Stimulated activated CD4-positive, alpha-beta T cell treated with anti-CD3 and anti-CD28 coated beads, Interleukin-12 subunit alpha, Interleukin-12 subunit beta, amount 100 ng/mL, for 24 hours (primary cell): ENCODE results near the gene LYPLAL1.
"Not testable (repeated sequence)": the region's sequence is repeated elsewhere in the genome, so short reads cannot be mapped to it uniquely, and the experiment has no call there.

ENCODE experiments used
- DNase-seq, 2 experiments: peaks; one replicate each; pipeline ENCODE4 v3.0.0-alpha.2; 2020; ENCODE audit warnings: low read depth in 2 of 2

Gene LYPLAL1

GRCh38 chr1:219215477-219215876 lies 41.8 kb downstream of the LYPLAL1 start:
- no peak for DNase-seq

GRCh38 chr1:219220945-219221344 lies 47.3 kb downstream of the LYPLAL1 start:
- no peak for DNase-seq

GRCh38 chr1:219223496-219223895 lies 49.8 kb downstream of the LYPLAL1 start:
- no peak for DNase-seq

- DNase-seq = no peak
These were observed 52.5 kb downstream of the LYPLAL1 start for GRCh38 chr1:219226196-219226595.

GRCh38 chr1:219227360-219228057 lies 53.8 kb downstream of the LYPLAL1 start:
- no peak for DNase-seq

- no peak for DNase-seq
These were observed 54.4 kb downstream of the LYPLAL1 start for GRCh38 chr1:219228058-219228419.

- DNase-seq = no peak
These were observed 59.2 kb downstream of the LYPLAL1 start for GRCh38 chr1:219232890-219233289.

- DNase-seq = no peak
These were observed 62.3 kb downstream of the LYPLAL1 start for GRCh38 chr1:219235903-219236481.

GRCh38 chr1:219236933-219237610 lies 63.4 kb downstream of the LYPLAL1 start:
- DNase-seq = no peak

- DNase-seq = no peak
These were observed 65.8 kb downstream of the LYPLAL1 start for GRCh38 chr1:219239518-219239917.

GRCh38 chr1:219244864-219245263 lies 71.2 kb downstream of the LYPLAL1 start:
- DNase-seq = no peak

- no peak for DNase-seq
These were observed 73.8 kb downstream of the LYPLAL1 start for GRCh38 chr1:219247441-219247840.

- DNase-seq = not testable (repeated sequence)
These were observed 76.8 kb downstream of the LYPLAL1 start for GRCh38 chr1:219250468-219250867.

- DNase-seq = no peak
These were observed 84.1 kb downstream of the LYPLAL1 start for GRCh38 chr1:219257751-219258150.

GRCh38 chr1:219261454-219261853 lies 87.8 kb downstream of the LYPLAL1 start:
- DNase-seq = no peak
